ENCODE results near the gene GCSAM.

DNA sequence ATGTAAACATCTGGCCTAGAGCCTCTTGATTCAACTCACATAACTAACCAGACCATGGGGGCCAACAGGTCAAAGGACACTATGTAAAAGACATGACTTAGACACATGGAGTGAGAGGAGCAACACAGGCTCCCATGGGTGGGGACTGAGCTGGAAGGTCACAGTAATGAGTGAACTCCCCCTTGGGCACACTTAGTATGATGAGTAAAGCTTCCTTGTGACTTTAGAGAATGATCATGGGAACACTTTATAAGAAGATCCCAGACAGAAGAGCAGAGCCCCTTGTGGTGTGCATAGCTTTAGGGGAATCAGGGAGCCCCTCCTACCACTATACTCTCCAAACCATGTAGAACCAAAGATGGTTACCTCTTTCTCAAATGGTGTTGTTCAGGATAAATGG, 10.2 kb downstream of the GCSAM start:
- TF ChIP-seq, protein P1, sequence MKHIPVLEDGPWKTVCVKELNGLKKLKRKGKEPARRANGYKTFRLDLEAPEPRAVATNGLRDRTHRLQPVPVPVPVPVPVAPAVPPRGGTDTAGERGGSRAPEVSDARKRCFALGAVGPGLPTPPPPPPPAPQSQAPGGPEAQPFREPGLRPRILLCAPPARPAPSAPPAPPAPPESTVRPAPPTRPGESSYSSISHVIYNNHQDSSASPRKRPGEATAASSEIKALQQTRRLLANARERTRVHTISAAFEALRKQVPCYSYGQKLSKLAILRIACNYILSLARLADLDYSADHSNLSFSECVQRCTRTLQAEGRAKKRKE (CRISPR knock-in tag; IDR thresholded peaks at IDR 0.05; ENCODE audit: low read depth) = no peak
- no peak for TF ChIP-seq CTCF (IDR thresholded peaks at IDR 0.05)
